HUDEP-2 (cell line): ENCODE data around the gene TSPO2.

ENCODE experiments used
- DNase-seq, 76 experiments: peaks; one replicate each; lab custom pipeline; 2025; ENCODE audit not compliant: unreplicated experiment in 76 of 76; lab: John Stamatoyannopoulos, UW

Gene TSPO2

DNA sequence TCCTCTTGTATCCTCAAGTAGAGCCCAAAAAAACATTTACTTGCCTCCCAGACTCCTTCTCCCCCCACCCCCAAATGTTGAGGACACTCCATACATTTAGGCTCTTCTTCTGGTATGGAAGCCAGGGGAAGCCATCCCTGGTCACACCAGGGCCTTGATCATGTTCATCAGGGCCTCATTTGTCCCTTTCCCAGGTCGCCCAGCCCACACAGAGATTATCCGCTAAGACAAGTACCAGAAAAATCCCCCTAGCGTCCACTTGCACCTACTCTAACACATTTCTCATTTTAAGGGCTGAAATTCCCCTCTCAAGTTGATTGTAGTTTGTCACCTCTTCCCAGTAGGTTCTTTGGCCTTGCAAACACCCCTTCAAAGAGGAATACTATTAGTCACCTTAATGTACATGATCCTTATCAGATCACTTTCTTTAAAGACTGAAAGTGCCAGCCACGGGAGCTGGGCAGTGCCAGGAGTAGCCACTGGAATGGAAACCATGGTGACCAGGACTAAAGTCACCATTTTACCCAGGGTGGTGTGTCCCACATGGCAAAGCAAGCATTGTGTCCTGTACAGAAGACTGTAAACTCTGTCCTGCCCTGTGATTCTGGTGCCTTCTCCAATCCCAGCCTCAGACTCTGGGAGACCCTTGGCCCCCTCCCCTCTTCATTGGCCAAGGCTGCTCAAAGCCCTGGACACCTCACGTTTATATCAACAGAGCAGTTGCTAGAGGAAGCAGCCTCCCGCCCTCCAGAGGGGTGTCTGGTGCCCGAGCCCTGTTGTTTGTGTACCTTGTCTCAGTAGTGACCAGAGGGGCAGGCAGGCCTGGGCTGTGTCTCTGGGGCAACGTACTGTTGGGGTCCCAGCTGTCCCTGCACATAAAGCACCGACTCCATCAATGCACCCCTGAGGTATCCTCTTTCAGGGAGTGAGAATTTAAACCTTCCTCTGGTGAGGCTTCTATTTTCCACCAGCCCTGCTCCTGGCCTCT is 5.8 kb downstream of the TSPO2 start:
- no peak for DNase-seq

DNA sequence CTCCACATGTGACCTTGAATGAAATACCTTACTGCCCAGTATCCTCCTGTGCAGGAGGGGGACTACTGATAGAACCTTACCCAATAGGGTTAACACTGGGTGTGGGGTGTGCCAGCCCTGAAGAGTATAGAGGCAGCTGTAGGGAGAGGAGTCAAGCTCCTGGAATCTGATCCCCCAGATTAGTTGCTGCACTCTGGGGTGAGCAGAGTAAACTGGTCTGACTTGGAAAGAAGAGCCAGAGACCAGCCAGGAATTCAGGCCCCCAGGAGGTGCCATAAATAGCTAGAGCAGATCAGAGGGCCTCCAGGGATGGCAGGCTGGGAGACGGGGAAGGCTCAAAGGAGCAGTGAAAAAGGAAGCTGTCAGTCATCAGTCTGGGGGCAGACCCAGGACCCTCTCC is 7.3 kb downstream of the TSPO2 start:
- no peak for DNase-seq

DNA sequence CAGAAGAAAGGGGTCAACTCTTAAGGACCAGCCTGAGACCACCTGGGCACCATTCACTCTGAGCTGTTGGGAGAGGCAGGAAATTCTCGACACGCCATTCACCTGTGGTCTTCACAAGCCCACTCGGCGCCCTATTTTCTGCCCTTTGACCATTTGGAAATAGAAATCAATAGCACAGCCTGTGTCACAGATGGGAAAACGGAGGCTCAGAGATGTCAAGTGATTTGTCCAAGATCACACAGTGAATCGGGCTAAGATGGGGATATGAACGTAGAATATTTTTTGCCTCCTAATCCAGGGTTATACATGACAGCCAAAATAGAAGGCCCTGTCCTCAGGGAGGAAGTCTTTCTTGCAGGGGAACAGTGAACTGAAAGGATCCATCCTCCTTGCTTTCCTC is 7.7 kb downstream of the TSPO2 start:
- DNase-seq, result no peak

DNA sequence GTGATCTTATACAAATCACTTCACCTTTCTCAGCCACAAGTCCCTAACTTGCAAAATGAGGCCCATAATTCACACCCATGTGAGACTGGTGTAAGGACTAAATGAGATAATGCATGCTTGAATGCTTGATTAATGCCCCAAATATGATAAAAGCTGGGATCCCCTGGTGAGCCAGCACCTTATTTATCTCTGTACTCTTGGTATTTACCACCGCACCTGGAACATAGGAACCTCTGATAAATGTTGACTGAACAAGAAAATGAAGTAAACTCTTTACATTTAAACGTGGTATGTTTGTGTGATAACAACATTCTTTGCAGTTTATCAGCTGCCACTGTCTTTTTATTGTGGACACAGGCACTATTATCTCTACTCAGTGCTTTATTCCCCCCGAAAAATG is 8.3 kb downstream of the TSPO2 start:
- peak in 17 of 76 experiments; percentile 3 to 62 (median 34) for DNase-seq

DNA sequence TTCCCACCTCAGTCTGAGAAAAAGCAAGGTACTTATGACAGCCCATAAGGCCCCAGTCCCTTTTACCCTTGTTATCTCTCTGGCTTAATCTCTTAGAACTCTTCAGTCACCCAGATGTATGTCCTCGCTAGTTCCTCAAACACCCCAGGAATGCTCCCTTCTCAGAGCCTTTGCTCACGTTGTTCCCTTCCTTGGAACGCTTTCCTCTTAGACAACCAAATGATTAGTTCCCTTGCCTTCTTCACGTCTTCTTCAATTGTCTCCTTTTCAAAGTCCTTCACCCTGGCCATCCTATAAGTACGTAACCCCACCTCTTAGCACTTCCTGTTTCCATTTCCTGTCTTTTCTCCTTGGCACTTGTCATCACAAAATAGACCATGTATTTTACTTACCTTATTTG is 9.6 kb downstream of the TSPO2 start:
- DNase-seq, result peak in 4 of 76 experiments; percentile 23 to 26 (median 25)

DNA sequence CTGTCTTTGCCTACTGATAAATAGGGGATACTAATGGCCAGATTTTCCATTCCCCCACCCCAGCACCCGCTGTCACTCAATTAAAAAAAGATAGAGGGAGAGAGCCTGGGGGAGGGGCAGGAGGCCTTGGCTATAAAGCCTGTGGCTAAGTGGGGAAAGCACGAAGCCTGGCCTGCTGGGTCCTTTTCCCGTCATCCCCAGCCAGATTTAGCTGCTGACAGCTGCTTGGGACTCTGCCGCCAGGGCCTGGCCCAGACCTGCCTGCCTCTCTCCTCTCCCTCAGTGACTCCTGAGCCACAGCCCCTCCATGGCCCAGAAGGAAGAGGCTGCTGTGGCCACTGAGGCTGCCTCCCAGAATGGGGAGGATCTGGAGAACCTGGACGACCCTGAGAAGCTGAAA is 10.8 kb downstream of the TSPO2 start, which contains the start of gene APOBEC2:
Gene APOBEC2 (plus strand): TSS at position 162 of the 400 bp plus-strand sequence. CDS start 146 bp downstream, at position 308.
- DNase-seq, result no peak

DNA sequence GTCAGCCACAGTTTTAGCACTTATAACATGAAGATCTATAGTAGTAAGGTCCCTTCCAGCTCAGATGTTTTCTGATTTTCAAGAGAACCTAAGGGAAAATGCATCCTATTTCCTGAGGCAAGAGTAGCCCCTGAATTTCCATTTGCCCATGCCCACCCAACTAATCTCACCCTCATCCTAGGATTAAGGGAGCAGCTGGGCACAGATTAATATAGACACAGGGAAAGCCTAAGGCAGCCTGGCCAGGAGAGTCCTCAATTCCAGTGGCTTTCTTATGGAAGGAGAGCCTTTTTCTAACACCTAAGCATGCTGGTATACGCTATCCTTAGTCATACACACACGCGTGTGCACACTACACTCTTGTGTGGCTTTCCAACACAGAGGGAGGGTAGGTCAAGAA is 12.2 kb downstream of the TSPO2 start:
- DNase-seq, result no peak

DNA sequence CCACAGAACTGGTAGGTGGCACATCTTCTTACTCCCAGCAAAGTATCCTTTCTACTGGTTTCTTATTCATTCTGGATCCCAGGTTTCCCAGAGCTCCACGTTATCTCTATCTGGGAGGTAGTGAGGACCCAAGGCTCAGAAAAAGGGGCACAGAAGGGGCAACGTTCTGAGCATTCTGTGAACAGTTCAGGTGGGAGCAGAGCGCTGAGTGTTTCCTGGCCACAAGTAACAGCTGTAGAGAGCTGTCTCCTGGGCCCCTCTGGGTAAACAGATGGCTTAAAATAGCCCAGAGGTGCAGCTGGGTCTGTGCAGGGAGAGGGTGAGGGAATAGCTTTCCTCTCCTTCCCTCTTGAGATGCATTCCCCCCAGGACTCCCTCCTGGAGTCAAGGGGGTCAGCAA is 12.9 kb downstream of the TSPO2 start:
- DNase-seq, result no peak

DNA sequence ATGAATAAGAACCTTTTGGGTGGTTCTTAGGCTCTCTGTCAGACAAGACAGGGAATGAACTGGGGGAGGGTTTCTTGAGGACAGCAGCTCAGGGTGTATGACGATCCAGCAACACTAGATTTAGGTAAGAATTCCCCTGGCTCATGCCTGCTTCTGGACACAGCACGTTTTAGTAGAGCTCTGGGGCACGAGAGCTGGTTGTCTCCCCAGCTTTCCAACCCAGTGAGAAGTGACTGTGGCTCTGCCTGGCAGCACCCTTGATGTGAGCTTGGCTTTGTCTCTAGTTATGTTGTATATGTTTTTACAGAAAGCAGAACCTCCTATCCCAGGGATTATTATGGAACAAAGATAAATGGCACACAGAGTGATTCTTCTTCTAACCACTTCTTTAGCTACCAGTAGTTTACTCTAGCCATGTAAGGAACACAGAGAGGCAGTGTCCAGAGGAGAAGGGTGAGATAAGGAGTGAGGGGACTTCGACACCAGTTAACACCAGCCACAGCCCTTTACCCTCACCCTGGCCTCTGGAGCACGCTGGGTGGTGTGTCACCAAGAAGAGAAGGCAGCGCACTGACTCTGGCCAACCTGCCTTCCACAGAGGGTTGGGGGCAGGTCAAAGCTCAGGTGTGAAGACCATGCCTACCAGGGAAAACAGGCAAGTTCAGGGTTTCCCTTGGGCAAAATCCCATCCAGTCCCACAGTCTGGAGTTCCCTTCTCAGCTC is 14.7 kb downstream of the TSPO2 start:
- peak in 2 of 76 experiments; percentile 17 to 18 for DNase-seq

DNA sequence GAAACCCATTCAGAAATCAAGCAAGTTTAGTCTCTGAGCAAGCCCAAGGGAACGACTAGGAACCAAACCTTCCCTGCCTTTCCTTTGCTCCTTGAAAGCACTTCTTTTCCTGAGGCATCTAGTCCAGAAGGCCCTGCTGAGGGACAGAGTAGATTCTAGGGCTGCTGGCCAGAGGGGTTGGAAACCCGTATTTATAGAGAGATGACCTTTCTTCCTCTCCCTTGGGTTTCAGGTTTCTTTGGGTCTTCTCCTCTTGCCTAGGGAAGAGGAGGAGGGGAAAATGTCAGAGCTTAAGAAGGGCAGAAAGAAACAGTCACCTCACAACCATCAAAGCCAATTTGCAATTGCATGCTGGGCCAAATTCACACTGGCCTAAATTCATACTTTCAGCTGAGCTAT is 16.5 kb downstream of the TSPO2 start:
- DNase-seq, result no peak

DNA sequence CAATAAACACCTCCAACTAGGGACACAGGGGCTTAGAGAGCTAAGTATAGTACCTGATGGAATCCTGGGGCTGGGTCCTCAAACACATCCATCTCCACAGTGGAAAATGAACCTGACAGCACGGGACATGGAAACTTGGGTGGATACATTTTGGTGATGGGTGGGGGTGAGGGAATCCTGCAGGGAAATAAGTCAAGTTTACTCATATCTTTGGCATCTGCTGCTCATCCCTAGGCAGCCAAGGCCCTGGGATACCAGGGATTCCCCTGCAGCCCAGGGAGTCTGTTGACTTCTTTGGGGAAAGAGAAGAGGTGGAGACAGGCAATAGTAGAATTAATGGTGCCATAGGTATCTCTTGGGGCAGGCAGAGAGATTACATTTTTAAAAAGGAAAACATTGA is 17.3 kb downstream of the TSPO2 start:
- no peak for DNase-seq

DNA sequence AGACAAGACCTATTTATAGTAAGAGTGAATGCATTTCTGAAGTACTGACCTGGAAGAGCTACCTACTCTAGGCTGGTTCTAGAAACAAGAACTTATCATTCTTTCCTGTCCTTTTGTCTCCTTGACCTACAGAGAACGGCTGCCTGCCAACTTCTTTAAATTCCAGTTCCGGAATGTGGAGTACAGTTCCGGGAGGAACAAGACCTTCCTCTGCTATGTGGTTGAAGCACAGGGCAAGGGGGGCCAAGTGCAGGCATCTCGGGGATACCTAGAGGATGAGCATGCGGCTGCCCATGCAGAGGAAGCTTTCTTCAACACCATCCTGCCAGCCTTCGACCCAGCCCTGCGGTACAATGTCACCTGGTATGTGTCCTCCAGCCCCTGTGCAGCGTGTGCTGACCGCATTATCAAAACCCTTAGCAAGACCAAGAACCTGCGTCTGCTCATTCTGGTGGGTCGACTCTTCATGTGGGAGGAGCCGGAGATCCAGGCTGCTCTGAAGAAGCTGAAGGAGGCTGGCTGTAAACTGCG is 19.0 kb downstream of the TSPO2 start:
- no peak for DNase-seq

DNA sequence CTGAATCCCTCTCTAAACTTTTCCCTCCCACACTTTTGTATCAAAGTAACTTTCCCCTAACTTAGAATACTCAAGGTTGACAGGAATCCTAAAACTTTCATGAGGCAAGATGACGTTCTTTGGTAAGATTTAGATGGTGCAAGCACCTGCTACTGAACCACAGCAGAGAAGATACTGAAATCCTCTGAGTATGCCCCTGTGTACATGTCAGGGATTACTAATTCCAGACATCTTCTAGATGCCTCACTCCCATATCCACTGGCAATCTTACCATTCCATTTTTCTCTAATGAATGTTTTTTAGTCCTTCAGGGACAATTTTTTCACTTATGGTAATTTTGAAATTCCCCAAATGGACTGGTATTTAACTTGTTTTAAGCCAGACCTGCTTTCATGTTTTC is 19.8 kb downstream of the TSPO2 start:
- DNase-seq, result no peak

DNA sequence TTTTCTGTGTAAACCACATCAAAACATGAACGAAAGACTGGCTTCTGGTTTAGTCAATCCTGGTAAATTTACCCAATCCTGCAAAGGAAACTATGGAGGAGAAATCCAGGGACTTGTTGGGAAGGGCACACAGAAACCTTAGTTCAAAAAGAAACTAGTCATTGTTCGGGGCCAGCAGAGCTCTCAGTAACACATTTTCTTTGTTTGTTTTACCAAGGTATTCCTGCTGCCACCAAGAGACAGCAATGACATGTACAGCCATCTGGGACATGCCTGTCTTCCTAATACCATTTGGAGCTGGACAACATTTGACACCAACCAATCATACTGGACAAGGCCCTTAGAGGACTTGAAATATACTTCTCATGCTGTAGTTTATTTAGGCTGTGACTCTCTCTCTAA is 21.6 kb downstream of the TSPO2 start:
- DNase-seq, result peak in 1 of 76 experiments; percentile 23

DNA sequence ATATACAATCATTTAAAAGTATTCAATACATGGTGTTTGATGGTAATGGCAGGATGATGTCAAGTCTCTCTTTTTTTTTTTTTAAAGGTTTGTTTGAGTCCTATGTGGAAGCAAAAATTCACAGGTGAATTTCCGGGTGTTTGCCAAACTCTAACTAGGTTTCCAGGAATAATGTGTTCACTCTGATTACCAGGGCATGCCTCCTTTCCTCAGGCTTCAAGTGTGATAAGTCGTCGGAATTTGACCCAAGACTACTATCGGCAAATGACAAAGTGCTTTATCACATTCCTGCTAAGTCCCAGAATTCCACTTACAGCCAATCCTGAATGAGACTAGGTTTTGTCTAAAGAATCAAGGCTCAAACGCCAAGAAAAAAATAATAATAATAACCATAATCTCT is 22.6 kb downstream of the TSPO2 start:
- DNase-seq, result no peak

DNA sequence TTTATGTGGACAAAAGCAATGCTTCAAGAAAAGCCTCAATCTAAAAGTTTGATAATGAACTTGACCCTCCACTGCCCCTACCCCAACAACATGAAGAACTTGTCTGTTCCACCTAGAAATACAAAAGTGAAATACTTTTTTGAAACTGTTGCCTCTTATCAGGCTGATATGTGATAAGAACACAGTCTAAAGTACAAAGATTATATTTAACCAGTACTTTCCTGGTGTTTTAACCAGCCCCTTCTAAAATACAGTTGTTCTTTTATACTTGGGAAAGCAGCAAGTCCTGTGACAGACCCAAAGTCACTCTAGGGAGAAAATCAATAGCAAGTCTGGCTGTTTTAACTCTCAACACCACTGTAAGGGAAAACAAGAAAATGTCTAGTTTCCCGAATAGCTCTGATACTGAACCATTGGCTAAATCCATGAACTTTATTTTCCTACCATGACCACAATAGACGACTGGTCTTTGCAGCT is 23.3 kb downstream of the TSPO2 start:
- peak in 1 of 76 experiments; percentile 16 for DNase-seq

DNA sequence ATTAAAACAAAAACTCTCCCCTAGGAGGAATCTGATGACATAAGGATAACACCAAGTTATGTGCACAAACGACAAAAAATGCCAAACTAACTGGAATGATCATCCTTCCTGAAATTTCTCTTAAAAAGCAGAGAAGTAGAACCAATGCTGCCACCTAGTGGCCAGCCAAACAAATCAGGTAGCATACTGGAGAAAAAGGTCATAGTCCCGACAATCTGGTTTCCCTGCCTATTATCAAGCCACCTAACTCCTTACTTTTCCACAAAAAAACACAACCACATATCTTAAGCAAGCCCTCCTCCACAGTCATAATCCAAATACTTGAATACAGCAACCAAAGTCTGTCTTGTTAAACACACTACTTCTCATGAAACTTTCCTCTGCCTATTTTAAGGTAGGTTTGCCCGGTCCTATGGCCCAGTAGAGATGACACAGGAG is 24.6 kb downstream of the TSPO2 start:
- peak in 63 of 76 experiments; percentile 18 to 80 (median 60) for DNase-seq

DNA sequence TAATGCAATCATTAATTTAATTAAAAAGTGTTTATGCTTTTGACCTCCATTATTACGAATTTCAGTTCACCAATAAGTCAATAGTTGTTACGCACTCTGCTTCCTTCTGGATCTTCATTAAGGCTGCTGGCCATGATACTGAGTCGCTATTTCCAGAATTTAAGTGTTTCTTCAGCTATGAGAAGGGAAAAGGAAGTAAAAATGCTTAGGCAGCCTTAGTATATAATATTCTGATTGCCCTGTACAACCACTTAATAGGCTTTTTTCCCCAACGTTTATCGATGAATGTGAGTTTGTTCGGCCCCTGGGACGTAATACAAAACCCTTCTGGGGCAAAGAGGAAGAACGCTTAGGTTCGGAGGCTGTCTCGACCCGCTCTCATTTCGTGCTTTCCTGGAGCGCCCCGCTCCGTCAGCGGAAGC is 29.2 kb downstream of the TSPO2 start:
- peak in 4 of 76 experiments; percentile 42 to 77 (median 66) for DNase-seq

DNA sequence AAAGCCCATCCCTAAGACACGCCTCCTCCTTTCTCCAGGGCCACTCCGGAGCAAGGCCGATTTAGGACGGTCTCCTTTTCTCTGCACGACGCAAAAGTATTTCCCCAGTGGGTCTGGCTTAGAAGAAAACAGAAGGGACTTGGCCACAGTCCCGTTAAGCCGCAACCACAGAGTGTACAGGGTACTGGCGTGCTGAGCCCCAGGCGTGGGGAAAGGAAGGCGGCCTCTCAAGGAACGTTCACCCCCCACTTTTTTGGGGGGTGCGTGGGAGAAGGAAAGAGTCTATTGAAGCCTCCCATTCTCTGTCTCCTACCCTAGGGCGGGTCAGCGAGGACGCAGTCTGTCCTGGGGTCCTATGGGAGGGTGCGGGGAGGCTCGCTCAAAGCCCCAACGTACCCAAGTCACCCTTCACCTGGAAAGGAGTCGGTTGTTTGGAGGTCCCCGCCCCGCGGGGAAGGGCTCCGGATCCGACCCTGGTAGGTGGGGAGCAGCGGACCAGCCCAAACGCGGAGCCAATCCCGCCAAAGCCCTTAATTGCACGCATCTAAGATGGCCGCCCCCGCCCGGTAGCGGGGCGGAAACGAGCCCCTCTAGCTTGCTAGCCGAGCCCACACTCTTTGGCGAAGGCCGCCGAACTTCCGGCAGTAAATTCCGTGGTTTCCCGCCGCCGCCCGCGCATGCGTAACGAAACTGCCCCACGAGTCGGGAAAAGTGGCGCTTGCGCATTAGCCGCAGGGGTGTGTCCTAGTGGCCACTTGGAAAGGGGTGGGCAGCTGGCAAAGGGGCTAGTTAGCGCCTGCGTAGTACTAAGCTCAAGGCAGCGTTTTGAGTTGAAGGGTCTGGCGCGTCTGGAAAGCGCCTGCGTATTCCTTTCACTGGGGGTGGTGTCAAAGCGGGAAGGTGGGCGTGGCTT is 29.9 kb downstream of the TSPO2 start, which contains the start of gene OARD1:
Gene OARD1 (minus strand): TSS at position 434 of the 913 bp plus-strand sequence. CDS start 722 bp downstream, outside the sequence.
- DNase-seq, result peak; percentile 55 to 100 (median 100)

DNA sequence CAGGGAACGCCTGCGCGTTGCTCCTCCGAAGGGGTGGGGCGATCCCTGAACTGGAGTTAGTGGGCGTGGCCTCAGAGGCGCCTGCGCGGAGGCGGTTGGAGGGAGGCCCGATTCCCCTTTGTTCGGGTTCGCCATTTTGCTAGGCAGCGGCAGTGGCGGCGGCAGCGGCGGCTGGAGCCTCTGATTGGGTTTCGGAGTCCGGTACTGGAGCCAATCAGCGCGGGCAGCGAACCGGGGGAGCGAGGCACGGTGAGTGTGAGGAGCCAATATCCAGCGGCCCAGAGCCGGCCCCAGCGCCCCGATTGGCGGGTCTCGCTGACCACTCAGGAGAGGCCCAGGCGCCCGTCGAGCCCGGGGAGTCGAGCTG is 30.6 kb downstream of the TSPO2 start, which contains the start of gene NFYA:
Gene NFYA (plus strand): TSS at position 139 of the 367 bp plus-strand sequence. CDS start 6,116 bp downstream, outside the sequence.
- DNase-seq, result peak in 60 of 76 experiments; percentile 99 to 100 (median 100)
